Stimulated activated naive CD4-positive, alpha-beta T cell (primary cell): ENCODE data around the gene PXK.
"Not testable (repeated sequence)": the region's sequence is repeated elsewhere in the genome, so short reads cannot be mapped to it uniquely, and the experiment has no call there.

Experiments
- DNase-seq, 6 experiments: peaks; one replicate each; lab custom pipeline; 2025; lab: John Stamatoyannopoulos, UW

PXK gene

DNA sequence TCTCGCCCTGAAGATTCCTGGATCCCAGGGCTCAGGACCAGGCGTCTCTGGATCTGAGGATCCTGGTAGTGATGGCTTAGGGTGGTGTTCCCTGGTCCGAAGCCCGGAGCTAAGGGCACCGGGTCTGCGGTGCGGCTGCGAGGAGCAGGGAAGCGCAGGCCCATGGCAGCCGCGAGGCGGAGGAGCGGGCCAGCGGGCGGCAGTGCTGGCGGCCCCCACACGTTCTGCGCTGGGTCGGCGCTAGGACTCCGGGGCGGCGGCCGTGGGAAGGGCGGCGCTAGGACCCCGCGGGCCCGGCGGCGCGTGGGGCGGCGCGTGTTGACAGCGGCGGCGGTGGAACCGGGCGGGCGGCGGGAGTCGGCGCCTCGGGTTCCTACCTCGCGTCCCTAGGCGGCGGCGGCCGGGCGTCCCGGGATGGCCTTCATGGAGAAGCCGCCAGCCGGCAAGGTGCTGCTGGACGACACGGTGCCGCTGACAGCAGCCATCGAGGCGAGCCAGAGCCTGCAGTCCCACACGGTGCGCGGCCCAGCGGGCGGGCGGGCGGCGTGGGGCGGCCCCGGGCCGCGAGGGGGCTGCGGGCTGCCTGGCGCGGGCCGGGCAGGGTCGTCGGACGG, at the start of gene PXK:
Gene PXK (plus strand): TSS at position 318 of the 614 bp plus-strand sequence. CDS start 97 bp downstream, at position 415.
- peak; percentile 58 to 81 (median 68) for DNase-seq

DNA sequence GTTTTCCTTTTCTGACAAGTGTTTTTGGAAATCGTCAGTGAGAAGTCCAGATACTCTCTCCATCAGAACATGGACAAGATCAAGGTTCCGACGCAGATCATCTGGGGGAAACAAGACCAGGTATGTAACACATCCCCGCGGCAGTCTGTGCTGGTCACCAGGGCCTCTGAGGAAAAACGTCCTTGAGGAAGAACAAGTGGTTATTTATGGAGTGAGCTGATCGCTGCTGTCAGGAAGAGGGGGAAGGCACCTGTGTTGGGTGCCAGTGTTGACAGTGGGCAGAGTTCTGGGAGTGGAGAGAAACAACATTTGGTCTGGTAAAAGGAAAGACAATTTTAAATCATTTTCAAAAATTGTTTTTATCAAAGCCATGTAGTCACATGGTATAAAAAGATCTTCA, 47.4 kb upstream of the PXK start:
- no peak for DNase-seq

- DNase-seq, result no peak
These were observed 45.3 kb upstream of the PXK start for GRCh38 chr3:58287354-58287753.

GRCh38 chr3:58288011-58288728, 44.5 kb upstream of the PXK start:
- DNase-seq, result no peak

GRCh38 chr3:58288964-58289613, 43.6 kb upstream of the PXK start:
- DNase-seq, result not testable (repeated sequence)

- DNase-seq, result not testable (repeated sequence)
These were observed 42.2 kb upstream of the PXK start for GRCh38 chr3:58290446-58290845.

- no peak for DNase-seq
These were observed 40.9 kb upstream of the PXK start for GRCh38 chr3:58291671-58292338.

- DNase-seq, result no peak
These were observed 39.8 kb upstream of the PXK start for GRCh38 chr3:58292866-58293265.

- no peak for DNase-seq
These were observed 39.2 kb upstream of the PXK start for GRCh38 chr3:58293516-58293915.

DNA sequence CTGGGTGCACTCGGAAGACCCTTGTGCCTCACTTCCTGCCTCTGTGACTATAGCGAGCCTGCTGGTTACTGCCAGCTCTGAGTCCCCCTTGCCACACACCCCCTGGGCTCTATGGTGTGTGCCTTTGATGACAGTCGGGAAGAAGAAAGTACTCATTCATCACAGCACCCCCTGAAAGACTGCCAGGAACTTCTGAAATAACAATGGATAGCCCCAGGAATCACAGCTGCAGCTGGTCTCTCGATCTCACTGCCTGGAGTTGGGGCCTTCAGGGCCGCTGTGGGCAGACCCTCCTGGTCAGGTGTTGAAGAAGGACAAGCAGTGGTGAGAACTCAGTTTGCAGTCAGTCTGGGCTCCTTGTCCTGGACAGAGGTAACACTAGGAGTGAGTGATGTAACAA, 36.4 kb upstream of the PXK start:
- no peak for DNase-seq

DNA sequence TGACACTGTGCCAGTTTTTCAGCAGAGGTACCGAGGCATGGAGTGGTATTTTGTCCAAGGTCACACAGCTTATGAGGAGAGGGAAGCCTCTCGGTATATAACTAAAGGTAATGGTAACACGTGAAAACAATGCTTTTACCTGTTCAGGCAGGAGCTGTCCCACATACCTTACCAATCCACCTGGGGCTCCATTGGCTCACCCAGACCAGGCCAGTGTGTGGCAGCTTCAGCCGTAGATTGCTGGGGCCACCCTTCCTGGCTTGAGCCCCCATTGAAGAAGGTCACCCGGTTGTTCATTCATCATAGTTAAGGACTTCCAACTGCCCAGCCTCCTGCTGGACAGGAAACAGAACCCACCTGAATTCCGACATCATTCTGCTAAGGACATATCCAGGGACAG, 35.8 kb upstream of the PXK start:
- no peak for DNase-seq

GRCh38 chr3:58298190-58298589, 34.5 kb upstream of the PXK start:
- no peak for DNase-seq

DNA sequence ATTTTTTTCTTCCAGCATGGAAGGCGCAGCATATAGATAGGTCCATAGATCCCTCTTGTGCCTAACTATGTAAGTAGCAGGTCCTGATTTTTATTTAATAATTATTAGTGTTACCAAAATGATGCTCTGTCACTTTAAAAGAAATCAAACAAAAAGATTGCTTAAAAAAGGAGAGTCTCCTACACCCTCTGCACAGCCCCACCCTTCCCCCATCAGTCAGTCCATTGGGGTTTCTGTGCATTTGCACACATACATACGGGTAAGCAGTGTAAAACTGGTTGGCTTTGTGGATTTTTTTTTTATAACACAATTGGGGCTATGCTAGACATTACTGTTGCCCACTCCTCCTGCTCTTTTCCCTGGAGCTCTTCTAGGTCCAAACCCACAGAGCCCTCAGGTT, 33.6 kb upstream of the PXK start:
- DNase-seq, result no peak

GRCh38 chr3:58299839-58300516, 32.7 kb upstream of the PXK start:
- DNase-seq, result peak in 1 of 6 experiments; percentile 10

DNA sequence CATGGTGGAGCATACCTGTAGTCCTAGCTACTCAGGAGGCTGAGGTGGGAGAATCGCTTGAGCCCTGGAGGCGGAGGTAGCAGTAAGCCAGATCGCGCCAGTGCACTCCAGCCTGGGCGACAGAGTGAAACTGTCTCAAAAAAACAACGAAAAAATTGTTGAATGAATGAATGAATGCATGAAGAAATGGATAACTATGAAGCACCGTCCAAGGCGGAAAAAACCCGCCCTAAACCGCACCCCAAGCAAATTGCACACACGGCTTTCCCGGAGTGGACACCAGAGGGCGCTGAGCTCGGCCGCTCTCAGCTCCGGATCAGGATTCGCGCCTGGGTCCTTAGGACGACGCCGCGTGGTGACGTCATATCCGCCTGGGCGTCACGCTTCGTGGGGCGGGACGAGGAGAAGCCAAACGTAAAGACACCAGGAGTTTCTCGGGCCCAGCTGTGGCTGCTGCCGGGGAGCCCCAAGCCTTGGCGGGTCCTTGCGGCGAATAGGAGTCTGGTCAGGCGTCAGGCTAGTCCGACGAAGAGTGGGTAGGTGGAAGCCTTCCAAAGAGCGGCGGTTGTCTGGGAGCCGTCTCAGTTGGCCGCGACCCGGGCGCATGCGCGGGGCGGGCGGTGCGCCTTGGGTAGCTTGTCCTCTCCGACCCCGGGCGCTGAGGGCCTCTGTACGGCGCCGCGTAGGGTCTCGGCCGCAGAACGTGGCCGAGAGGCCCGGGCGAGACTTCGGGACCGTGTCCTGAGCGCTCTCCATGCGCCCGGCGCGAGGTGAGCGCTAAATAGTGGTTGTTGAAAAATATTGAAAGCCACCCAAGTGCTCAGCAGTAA, 26.6 kb upstream of the PXK start, which contains the start of the genes HTD2 and RPP14:
Gene HTD2 (plus strand): TSS at position 639 of the 830 bp plus-strand sequence. CDS start 11,094 bp downstream, outside the sequence.
Gene RPP14 (plus strand): TSS at position 364 of the 830 bp plus-strand sequence. CDS start 4,085 bp downstream, outside the sequence.
- DNase-seq, result peak; percentile 93 to 98 (median 97)

- peak in 5 of 6 experiments; percentile 9 to 50 (median 20) for DNase-seq
These were observed 25.0 kb upstream of the PXK start for GRCh38 chr3:58307639-58308215.

GRCh38 chr3:58308728-58309127, 24.0 kb upstream of the PXK start:
- peak in 1 of 6 experiments; percentile 3 for DNase-seq

DNA sequence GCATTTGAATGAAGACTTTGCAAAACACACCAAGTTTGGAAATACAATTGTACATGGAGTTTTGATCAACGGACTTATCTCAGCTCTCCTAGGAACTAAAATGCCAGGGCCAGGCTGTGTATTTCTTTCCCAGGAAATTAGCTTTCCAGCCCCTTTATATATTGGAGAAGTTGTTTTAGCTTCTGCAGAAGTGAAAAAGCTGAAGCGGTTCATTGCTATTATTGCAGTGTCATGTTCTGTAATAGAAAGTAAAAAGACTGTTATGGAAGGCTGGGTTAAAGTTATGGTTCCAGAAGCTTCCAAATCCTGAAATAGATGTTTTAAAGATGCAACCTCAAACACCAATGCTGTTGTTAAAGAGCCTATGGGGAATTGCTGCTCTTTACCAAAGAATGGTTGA, 14.9 kb upstream of the PXK start:
- no peak for DNase-seq

GRCh38 chr3:58321791-58322190, 10.9 kb upstream of the PXK start:
- DNase-seq, result no peak

DNA sequence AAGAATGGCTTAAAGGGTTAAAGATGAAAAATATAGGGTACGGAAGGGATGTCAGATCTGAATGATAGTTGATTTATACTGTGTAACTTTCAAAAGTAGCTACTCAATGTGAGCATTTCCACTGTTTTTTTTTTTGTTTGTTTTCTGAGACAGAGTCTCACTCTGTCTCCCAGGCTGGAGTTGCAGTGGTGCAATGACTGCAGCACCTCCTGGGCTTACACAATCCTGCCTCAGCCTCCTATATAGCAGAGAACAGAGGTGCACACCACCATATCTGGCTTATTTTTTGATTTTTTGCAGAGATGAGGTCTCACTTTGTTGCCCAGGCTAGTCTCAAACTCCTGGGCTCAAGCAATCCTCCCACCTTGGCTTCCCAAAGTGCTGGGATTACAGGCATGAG, 9.9 kb upstream of the PXK start:
- no peak for DNase-seq
